Posterior vena cava (tissue), 2 donors: ENCODE data around the gene DARS2. TPM values are rescaled to one million over a fixed set of nuclear protein-coding genes. Genes with fewer than 3 reads are reported as not detected.
"Not testable (repeated sequence)": the region's sequence is repeated elsewhere in the genome, so short reads cannot be mapped to it uniquely, and the experiment has no call there.

ENCODE experiments used
- DNase-seq: peaks from one replicate; pipeline ENCODE4 v3.0.0-alpha.2; 2020; ENCODE audit warnings: low spot score
- intact Hi-C, 2 donors: fragments of 100-400 bp; cut with DNase I; formaldehyde crosslinking; loops; one replicate each; pipeline versions ENCODE4 v1.14.1 to v1.14.2; 2022 to 2023
- total RNA-seq, 2 donors: library from RNA; stranded (reverse); fragmentation: NEBNext Ultra II Directional; extraction: Animal tissue kit (Norgen Biotek cat#: 25700); gene quantifications; one replicate each; pipeline ENCODE4 v1.2.1, GENCODE V29; 2021
- donor health status: DM: yes; HTN: yes; CAD: no.
- donor health status: DM: yes; HTN: yes; CAD: no.

Gene DARS2
- total RNA-seq, 2 donors from 2014 or later = 8.7 to 8.8 TPM

DNA sequence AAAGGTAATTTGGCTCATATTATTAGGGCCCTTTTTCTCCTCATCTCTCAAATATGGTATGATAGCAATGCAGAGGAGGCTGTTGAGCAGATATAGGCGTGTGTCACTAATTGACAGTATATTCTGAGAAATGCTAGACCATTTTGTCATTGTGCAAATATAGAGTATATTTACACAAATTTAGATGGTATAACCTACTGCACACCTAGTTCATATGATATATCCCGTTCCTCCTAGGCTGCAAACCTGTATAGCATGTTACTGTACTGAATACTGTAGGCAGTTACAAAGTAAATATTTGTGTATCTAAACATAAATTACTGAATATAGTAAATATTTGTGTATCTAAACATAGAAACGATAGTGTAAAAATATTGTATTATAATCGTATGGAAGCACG is 52.3 kb downstream of the DARS2 start:
- no peak for DNase-seq
- intact Hi-C loops = no loop called here

DNA sequence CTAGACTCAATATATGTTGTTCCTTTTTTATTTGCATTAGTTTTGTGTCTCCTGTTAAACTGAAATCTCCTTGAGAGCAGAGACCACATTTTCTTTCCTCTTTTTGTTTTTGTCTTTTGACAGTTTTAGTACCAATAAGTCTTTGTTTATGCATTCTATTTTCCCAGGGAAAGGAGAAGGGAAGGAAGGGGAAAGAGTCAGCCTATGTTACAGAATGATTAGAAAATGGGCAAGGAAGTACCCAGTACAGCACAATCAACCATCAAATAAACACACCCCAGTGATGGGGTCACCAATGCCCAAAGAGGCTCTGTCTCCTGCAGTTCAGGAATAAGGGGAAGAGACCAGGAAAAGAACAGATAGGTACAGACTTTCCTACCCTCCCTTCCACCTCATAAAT is 53.8 kb downstream of the DARS2 start:
- DNase-seq = no peak
- intact Hi-C loops = no loop called here

DNA sequence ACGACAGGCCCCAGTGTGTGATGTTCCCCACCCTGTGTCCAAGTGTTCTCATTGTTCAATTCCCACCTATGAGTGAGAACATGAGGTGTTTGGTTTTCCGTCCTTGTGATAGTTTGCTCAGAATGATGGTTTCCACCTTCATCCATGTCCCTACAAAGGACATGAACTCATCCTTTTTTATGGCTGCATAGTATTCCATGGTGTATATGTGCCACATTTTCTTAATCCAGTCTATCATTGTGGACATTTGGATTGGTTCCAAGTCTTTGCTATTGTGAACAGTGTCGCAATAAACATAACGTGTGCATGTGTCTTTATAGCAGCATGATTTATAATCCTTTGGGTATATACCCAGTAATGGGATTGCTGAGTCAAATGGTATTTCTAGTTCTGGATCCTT is 56.6 kb downstream of the DARS2 start:
- intact Hi-C loops, DNase-seq: not testable (repeated sequence)

DNA sequence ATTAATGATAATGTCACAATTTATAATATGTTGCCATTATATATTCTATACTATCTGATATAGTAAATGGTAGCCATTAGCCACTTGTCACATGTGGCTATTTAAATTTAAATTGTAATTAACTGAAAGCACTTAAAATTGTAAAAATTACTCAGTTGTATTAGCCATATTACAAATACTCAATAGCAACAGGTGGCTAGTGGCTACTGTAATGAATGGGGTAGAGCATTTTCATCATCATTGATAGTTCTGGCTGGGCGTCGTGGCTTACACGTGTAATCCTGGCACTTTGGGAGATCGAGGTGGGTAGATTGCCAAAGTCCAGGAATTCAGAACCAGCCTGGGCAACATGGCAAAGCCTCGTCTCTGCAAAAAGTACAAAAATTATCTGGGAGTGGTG is 60.2 kb downstream of the DARS2 start:
- DNase-seq = no peak
- intact Hi-C loops = no loop called here

DNA sequence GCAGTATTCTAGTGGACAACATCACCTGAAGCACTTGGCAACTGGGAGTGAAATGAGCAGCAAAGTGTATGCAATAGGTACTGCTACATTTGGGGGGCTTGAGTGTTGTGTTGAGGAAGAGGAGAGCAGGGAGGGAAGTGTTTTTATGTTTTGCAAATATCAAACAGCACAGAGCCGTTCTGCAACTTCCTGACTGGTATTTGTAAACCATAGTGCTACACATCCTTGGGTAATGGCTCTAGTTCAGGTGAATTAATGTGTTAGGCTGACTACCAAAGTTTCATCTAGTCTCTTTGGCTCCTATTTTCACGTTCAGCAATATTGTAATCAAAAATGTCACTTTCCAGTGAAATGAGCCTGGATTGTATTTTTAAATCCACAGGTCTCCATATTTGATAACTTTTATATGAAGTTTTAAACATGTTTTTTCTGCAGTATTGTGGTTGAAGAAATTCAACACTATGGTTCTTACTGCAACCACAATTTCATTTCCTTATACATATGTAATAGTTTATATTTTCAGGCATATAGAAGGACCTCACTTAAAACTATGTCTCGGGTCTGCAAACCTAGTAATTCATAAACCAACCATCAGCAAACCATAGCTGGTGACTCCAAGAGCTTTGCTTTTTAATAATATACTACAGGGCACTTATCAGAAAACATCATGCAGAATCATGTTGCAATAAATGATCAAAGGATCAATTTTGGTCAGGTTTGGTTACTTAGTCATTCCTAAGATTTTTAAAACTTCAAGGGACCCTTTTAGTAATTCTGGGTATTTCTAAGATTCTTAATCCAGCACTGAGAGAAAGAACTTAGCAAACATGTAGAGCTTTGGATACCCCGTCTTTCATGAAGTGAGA is 62.5 kb downstream of the DARS2 start:
- no peak for DNase-seq
- intact Hi-C loops = no loop called here

DNA sequence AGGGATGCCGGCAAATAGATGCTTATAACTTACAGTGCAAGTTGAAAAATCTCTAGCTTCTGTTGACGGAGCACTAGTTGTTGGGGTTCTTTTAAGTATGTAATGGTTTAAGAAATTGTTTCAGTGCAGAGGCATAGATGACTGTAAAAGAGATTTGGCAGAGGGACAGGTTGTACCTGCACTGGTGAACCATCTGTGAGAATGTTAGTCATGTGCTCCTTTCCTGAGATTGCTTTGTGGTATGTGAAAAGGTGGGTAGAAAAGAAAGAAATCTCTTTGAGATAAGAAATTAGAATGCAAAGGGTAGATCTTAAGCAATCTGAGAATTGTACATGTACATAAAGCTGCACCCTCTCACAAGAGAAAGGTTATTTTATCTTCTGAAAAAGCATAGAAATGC is 63.2 kb downstream of the DARS2 start:
- intact Hi-C loops = no loop called here

DNA sequence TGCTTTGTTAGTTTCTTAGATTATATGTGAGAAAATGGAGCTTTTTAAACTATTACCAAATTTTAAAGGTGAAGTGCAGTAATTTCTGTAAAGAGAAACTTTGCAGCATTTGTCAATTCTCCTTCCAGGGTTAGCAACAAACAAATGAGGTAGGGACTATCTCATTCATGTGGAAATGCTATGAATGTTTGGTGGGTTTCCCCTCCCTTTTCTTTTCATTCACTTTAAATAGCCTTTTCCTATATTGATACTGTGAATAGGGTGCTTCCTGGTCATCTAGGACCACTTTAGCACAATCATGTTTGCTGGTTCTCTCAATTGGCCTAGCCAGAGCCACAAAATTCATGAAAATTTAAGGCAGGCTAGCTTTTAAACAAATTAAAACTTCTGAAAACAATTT is 64.3 kb downstream of the DARS2 start:
- DNase-seq = no peak
- intact Hi-C loops = no loop called here

More for the DNA sequence above, 63.2 kb downstream of the DARS2 start:
- no peak for DNase-seq

DNA sequence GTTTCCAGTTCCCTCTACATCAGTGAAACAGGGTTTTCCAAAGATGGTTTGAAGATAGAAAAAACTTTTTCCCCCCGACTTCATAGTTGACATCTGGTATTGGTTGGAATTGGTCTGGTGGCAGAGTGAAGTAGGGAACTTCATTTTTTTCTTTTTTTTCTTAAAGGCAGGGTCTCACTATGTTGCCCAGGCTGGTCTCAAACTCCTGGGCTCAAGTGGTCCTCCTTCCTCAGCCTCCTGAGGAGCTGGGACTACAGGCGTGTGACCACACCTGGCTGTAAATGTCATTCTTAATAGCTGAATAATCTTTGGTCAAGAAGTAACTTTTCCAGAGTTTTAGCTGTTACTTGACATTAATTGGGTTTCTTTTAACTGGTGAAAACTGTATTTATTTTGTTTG is 65.4 kb downstream of the DARS2 start:
- no peak for DNase-seq
- intact Hi-C loops = no loop called here

DNA sequence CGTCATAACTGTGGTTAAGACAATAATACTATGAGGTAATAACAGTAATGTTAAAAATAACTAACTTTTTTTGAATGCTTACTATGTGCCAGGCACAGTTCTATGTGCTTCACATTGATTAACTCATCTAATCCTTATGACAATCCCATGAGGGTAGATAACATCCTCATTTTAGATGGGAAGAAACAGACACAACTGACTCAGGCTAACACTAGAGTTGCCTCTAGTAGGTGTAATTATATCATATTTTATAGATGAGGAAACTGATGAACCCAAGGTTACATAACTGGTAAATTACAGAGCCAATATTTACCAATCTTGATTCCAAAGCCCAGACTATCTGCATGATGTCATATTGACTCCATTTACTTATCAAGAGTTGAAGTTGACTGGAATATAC is 69.1 kb downstream of the DARS2 start:
- intact Hi-C loops = no loop called here
- DNase-seq = no peak

DNA sequence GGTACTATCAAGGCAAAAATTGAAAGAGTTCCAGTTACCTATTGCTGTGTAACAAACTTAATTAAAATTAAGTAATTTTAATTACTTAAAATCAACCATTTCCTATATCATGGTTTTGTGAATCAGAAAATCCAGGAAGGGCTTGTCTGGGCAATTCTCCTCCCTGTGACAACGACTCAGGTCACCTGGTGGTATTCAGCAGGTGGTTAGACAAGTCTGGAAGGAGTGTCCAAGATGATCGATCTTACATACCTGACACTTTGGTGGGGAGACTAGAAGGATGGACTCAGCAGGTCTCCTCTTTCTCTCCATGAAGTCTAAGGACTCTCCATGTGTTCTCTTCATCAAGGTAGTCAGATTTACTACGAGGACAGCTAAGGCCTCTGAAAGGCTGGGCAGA is 69.7 kb downstream of the DARS2 start:
- DNase-seq = no peak
- intact Hi-C loops = no loop called here

DNA sequence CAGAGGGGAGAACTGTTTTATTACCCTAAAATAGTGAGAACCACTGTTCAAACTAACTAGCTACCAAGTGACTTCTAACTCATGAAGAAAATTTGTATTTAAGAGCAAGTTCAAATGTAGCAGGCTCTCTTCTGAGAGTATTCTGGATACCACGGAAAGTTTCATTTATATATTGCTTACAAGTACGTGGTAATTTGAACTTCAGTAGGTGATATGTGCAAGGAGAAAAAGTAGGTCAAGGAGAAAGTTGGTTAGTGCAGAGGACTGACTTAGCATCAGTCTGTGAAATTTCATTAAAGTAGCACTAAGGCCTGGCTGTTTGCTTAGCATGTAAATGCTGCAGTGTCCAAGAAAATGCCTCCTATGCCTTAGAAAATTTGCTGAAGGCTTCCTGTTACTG is 76.0 kb downstream of the DARS2 start:
- no peak for DNase-seq
- intact Hi-C loops = no loop called here

DNA sequence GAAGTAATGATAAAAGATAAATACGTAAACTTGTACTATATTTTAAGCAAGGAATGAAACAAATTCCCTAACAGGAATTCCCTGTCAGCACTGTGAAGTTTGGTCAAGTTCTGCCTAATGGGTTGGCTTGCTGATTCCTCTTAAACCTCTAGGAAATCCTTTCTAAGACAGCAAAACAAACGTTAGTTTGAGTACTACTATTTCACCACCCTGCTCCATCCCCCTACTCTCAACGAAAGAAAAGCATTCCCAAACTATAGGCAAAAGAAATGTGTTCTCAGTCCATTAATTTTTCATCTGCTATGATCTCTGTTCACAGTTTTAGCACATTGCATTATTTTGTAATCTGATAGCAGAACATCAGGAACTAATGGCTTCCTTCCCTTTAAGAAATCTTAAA is 76.5 kb downstream of the DARS2 start:
- intact Hi-C loops = no loop called here
- DNase-seq = no peak

DNA sequence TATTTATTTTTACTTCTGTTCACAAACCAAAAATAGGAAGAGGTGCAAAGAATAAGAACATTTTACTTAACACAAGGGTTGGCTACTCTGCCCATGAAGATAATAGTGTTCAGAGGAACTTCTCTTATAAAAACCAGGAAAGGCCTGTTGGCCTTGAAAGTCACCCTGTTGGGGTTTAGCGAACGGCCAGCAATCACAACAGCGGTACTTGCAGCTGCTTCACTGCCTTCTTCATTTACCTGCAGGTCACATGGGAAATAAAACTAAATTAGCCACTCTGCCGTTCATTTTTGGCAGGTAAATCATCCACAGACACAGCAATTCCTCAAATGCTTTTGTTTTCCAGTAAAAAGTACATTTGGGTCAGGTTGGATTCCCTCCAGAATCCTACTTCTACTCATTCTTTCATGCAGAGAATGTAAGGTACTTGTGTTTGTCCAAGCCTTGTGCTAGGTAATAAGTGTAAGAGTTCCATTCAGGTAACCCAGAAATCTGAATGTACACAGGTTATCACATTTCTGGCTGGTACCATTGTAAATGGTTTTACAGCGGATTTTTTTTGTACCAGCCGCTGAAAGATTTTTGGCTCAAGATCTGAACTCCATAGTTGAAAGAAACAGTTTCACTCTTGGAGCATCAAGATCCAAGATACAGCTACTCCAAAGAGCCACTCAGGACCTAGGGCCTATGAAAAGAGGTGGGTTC is 79.5 kb downstream of the DARS2 start:
- intact Hi-C loops = no loop called here
- no peak for DNase-seq

Other genes with a start within 250 kb of the DARS2 start
- gene SLC9C2, start 221.6 kb upstream of the DARS2 start, total RNA-seq = not detected
- not detected for gene TEX50, start 189.3 kb upstream of the DARS2 start, total RNA-seq
- gene ANKRD45, start 154.8 kb upstream of the DARS2 start, total RNA-seq = under 1 TPM; 0.14 to 0.42 TPM
- 10 to 100 TPM; 25.8 to 27.2 TPM for gene KLHL20, start 109.7 kb upstream of the DARS2 start, total RNA-seq
- gene CENPL, start 210 bp downstream of the DARS2 start, total RNA-seq = 1 to 10 TPM; 5.4 to 8.4 TPM
- 100 to 1,000 TPM; 185 to 193 TPM for gene GAS5, start 43.3 kb downstream of the DARS2 start, total RNA-seq
- 10 to 100 TPM; 12.0 to 15.0 TPM for gene ZBTB37, start 43.7 kb downstream of the DARS2 start, total RNA-seq
- under 1 TPM in 1 of 2 donors, not detected in 1; 0.65 TPM for gene SERPINC1, start 92.7 kb downstream of the DARS2 start, total RNA-seq
- gene RC3H1, start 197.7 kb downstream of the DARS2 start, total RNA-seq = 10 to 100 TPM; 25.8 to 27.2 TPM